Left ventricle myocardium inferior (tissue), 1 donor: ENCODE data around the gene TAF5. TPM values are rescaled to one million over a fixed set of nuclear protein-coding genes. Genes with fewer than 3 reads are reported as not detected.

Experiments used
- DNase-seq: peaks from one replicate; pipeline ENCODE4 v3.0.0-alpha.2; 2020
- H3K27ac ChIP-seq: fragments of 200-600 bp; replicated peaks from 2 replicates; pipeline ENCODE4 v1.8.0; 2021
- H3K27me3 ChIP-seq: fragments of 200-600 bp; 2 replicates; pipeline ENCODE4 v1.8.0; 2021; ENCODE audit warnings: low read depth
- H3K36me3 ChIP-seq: fragments of 200-600 bp; 2 replicates; pipeline ENCODE4 v1.8.0; 2021
- H3K4me1 ChIP-seq: fragments of 200-600 bp; 2 replicates; pipeline ENCODE4 v1.8.0; 2021
- H3K4me3 ChIP-seq: fragments of 200-600 bp; 2 replicates; pipeline ENCODE4 v1.8.0; 2021; ENCODE audit warnings: mild to moderate bottlenecking, moderate library complexity
- H3K9me3 ChIP-seq: fragments of 200-600 bp; replicated peaks from 2 replicates; pipeline ENCODE4 v1.8.0; 2021
- intact Hi-C: fragments of 100-400 bp; cut with micrococcal nuclease; formaldehyde crosslinking; loops from one replicate; pipeline ENCODE4 v1.11.0; 2022
- total RNA-seq: library from RNA; stranded (reverse); fragmentation: NEBNext Ultra II Directional; extraction: Animal tissue kit (Norgen Biotek cat#: 25700); gene quantifications from one replicate; pipeline ENCODE4 v1.2.1, GENCODE V29; 2021
- TF ChIP-seq, protein P1 (sequence below): fragments of 200-600 bp; IDR thresholded peaks from 2 replicates; pipeline ENCODE4 v1.8.0; 2021; ENCODE audit warnings: antibody characterized with exemption, mild to moderate bottlenecking, borderline replicate concordance
- donor health status: DM: no; HTN: yes; CAD: no; lungs with severe emphysema.

The TAF5 gene
- total RNA-seq, 1 donor from 2014 or later, result 2.4 TPM

DNA sequence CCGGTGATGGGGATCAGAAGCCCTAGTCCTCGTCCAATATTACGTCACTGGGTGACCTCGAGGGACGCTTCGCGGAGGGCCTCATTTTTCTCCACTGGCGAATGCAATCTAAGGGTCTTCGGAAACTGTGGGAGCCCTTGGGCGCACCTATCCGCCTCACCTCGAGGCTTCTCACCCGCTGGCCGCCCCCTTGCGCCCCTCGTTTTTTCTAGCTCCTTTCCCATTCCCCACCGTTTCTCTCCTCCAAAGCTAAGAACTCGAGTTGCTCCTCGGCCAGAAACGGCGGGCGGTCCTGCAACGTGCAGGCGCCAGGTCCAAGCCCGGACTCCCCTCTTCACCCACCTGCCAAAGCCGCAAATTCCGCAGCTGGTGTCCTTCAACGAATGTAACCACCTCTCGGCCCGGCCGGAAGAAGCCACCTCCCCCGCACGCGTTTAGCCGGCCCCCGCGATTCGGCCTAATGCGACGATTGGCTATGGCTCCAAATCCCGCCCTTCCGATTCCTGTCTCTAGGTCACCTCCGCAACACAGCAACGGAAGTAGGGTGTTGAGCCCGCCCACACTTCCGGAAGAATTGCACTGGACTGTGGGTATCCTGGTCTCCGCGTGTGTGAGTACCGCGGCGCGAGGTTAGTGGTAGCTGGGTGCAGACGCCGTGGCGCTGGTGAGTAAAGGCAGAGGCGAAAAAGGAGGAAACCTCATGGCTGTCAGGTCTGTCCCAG is 28.5 kb downstream of the TAF5 start, which contains the start of the genes ATP5MK and PDCD11:
Gene ATP5MK (minus strand): TSS at position 409 of the 722 bp plus-strand sequence. CDS start 4,018 bp downstream, outside the sequence.
Gene PDCD11 (plus strand): TSS at position 560 of the 722 bp plus-strand sequence. CDS start 1,801 bp downstream, outside the sequence.
- Histone ChIP-seq H3K9me3 (no peaks in the 10 kb centered on the region), H3K4me3 (peak within 1 kb of the TSS; percentile 88), H3K27me3 (no peaks in the 10 kb centered on the region), H3K36me3 (peaks cover 53% of the 10 kb centered on the region), H3K27ac (peak within 1 kb of the TSS; percentile 95), H3K4me1 (peaks cover 56% of the 10 kb centered on the region)
- intact Hi-C loops, result no loop called here
- peak; percentile 98 for DNase-seq
- TF ChIP-seq, protein P1, sequence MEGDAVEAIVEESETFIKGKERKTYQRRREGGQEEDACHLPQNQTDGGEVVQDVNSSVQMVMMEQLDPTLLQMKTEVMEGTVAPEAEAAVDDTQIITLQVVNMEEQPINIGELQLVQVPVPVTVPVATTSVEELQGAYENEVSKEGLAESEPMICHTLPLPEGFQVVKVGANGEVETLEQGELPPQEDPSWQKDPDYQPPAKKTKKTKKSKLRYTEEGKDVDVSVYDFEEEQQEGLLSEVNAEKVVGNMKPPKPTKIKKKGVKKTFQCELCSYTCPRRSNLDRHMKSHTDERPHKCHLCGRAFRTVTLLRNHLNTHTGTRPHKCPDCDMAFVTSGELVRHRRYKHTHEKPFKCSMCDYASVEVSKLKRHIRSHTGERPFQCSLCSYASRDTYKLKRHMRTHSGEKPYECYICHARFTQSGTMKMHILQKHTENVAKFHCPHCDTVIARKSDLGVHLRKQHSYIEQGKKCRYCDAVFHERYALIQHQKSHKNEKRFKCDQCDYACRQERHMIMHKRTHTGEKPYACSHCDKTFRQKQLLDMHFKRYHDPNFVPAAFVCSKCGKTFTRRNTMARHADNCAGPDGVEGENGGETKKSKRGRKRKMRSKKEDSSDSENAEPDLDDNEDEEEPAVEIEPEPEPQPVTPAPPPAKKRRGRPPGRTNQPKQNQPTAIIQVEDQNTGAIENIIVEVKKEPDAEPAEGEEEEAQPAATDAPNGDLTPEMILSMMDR, result peak; percentile 31

DNA sequence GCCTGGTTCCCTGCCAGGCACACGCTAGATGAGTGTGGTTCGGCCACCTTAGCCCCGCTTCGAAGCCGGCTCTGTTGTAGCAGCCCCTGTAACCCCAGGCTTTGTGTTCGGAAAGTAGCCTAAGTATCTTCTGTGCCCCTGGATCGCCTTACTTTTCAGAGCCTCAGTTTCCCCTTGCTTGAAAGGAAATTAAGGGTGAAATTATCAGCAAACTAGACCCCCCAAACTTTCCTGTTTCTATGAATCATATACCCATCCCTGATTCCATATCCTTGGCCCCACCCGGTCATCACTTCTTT is 29.0 kb downstream of the TAF5 start:
- Histone ChIP-seq H3K4me3 (peak overlapping the region; percentile 88), H3K27ac (peak overlapping the region; percentile 95), H3K4me1 (peaks cover 56% of the 10 kb centered on the region), H3K36me3 (peaks cover 53% of the 10 kb centered on the region), H3K9me3 (no peaks in the 10 kb centered on the region), H3K27me3 (no peaks in the 10 kb centered on the region)
- TF ChIP-seq, protein P1, result no peak
- no peak for DNase-seq
- intact Hi-C loops, result no loop called here

DNA sequence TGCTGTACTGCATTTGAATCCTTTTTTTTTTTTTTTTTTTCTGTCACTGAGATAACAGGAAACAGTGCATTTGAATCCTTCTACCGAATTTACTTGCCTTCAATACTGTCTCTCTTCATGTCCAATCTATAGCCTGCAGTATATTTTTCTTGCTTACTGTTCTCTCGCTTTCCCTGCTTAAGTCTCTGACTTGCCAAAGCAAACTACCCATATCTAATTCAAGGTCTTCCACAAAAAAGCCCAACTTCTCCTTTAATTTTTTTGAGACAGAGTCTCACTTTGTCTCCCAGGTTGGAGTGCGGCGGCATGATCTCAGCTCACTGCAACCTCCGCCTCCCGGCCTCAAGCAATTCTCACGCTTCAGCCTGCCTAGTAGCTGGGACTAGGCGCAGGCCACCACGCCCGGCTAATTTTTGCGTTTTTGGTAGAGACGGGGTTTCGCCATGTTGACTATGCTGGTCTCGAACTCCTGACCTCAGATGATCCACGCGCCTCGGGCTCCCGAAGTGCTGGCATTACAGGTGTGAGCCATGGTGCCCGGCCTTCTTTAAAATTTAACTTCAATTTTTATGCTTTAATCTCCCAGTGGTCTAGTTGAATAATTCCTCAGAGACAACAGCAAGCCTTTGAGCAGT is 29.5 kb downstream of the TAF5 start:
- no peak for DNase-seq
- peaks cover 56% of the 10 kb centered on the region for H3K4me1 ChIP-seq
- peak overlapping the region; percentile 88 for H3K4me3 ChIP-seq
- TF ChIP-seq, protein P1, result no peak
- intact Hi-C loops, result no loop called here
- H3K27ac ChIP-seq, result peak overlapping the region; percentile 95
- H3K27me3 ChIP-seq, result no peaks in the 10 kb centered on the region
- H3K9me3 ChIP-seq, result no peaks in the 10 kb centered on the region
- peaks cover 53% of the 10 kb centered on the region for H3K36me3 ChIP-seq

DNA sequence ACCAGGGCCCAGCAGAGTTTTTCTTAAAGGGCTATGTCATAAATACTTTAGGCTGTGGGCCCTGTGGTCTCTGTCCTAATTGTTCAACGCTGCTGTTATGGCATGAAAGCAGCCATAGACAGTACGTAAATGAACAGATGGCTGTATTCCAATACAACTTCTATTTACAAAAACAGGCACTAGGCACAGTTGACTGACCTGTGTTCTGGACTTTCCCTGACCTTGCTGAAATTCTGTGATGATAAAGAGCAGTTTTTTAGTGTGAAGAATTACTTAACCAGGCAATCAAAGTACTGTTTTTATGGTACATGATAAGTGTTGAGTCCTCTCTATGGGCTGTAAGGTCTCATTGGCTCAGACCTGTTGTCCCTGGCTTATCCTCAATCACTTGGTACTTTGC is 45.8 kb downstream of the TAF5 start:
- Histone ChIP-seq H3K4me1 (no peaks in the 10 kb centered on the region), H3K27ac (no peak overlapping the region), H3K36me3 (peaks cover 96% of the 10 kb centered on the region), H3K27me3 (no peaks in the 10 kb centered on the region), H3K9me3 (no peaks in the 10 kb centered on the region), H3K4me3 (no peak overlapping the region)
- TF ChIP-seq, protein P1, result no peak
- no peak for DNase-seq
- intact Hi-C loops, result no loop called here

DNA sequence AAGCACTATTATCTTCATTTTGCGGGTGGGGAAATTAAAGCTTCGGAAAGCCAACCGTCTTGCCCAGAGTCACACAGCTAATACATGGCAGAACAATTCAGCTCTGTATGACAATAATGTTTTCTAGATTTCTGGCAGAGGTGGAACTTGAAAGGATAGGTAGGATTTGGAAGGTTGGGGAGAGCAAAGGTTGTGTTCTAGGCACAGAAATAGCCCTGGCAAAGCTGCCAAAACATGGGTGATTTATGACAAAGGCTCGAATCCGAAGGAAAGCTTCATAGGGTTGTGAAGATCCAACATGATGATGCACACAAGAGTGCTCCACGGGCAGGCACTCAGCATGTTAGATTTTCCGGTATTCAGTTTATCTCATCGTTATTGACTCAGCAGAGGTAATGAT is 47.8 kb downstream of the TAF5 start:
- H3K27ac ChIP-seq, result no peak overlapping the region
- H3K27me3 ChIP-seq, result no peaks in the 10 kb centered on the region
- TF ChIP-seq, protein P1, result no peak
- no peaks in the 10 kb centered on the region for H3K4me1 ChIP-seq
- intact Hi-C loops, result no loop called here
- no peak for DNase-seq
- H3K9me3 ChIP-seq, result no peaks in the 10 kb centered on the region
- H3K36me3 ChIP-seq, result peaks cover 97% of the 10 kb centered on the region
- no peak overlapping the region for H3K4me3 ChIP-seq
